Breast epithelium (tissue), 4 donors: ENCODE measurements around the gene STRIT1. TPM values are rescaled to one million over a fixed set of nuclear protein-coding genes. Genes with fewer than 3 reads are reported as not detected.

ENCODE experiments used
- DNase-seq, 2 donors: peaks; one replicate each; pipeline ENCODE4 v3.0.0-alpha.2; 2019; ENCODE audit warnings: low spot score in 2 of 2
- H3K27ac ChIP-seq, 2 donors: fragments of 200-600 bp; sonication (generic) in 1 of 2; one replicate each; pipeline ENCODE4 v1.5.1; 2016 to 2019; ENCODE audit warnings: mild to moderate bottlenecking in 1 of 2
- H3K27me3 ChIP-seq, 2 donors: fragments of 200-600 bp; sonication (generic) in 1 of 2; one replicate each; pipeline versions ENCODE4 v1.5.1 to v1.6.0; 2017 to 2019; ENCODE audit warnings: control low read depth in 1 of 2, mild to moderate bottlenecking in 1 of 2
- H3K36me3 ChIP-seq: fragments of 200-600 bp; one replicate; pipeline ENCODE4 v1.5.1; 2019
- H3K4me1 ChIP-seq, 2 donors: fragments of 200-600 bp; sonication (generic); one replicate each; pipeline ENCODE4 v1.5.1; 2016 to 2019; ENCODE audit warnings: control low read depth in 1 of 2
- H3K4me3 ChIP-seq, 3 donors: fragments of 200-600 bp; sonication (generic); 1 replicate in 2 of 3; 2 replicates in 1 of 3; pipeline ENCODE4 v1.5.1; 2016 to 2019; ENCODE audit warnings: mild to moderate bottlenecking in 3 of 3, moderate library complexity in 2 of 3
- H3K9me3 ChIP-seq, 2 donors: fragments of 200-600 bp; sonication (generic) in 1 of 2; one replicate each; pipeline ENCODE4 v1.5.1; 2016 to 2019; ENCODE audit warnings: control low read depth in 1 of 2
- CTCF ChIP-seq, 3 donors: fragments of 450-650 bp; IDR thresholded peaks; one replicate each; pipeline ENCODE4 v1.5.1; 2016 to 2017; ENCODE audit warnings: antibody characterized with exemption in 3 of 3, mild to moderate bottlenecking in 3 of 3, moderate library complexity in 3 of 3
- POLR2A ChIP-seq: fragments of 450-650 bp; IDR thresholded peaks from one replicate; pipeline ENCODE4 v1.6.1; 2016; ENCODE audit warnings: antibody characterized with exemption, mild to moderate bottlenecking, moderate library complexity
- POLR2AphosphoS5 ChIP-seq, 3 donors: sonication (generic); formaldehyde crosslinking; IDR thresholded peaks; one replicate each; pipeline ENCODE4 v1.6.1; 2017; ENCODE audit warnings: antibody characterized with exemption in 3 of 3
- intact Hi-C: fragments of 100-400 bp; cut with DNase I; formaldehyde crosslinking; loops from one replicate; pipeline ENCODE4 v1.15.1; 2023; ENCODE audit warnings: low total_unique reads
- total RNA-seq, 3 donors: library from RNA; depleted of rRNA; stranded (reverse); fragments of >200 nt; gene quantifications; one replicate each; pipeline ENCODE4 v1.1.0, GENCODE V29; 2016

The STRIT1 gene
- total RNA-seq, 3 donors from 2014 or later = 0.32 TPM; not detected in 2

GRCh38 chr3:155296413-155296812 lies 2.9 kb upstream of the STRIT1 start:
- TF ChIP-seq POLR2A = no peak
- no peak for TF ChIP-seq CTCF (IDR thresholded peaks at IDR 0.05)
- TF ChIP-seq POLR2AphosphoS5 (IDR thresholded peaks at IDR 0.05) = no peak
- no peak overlapping the region for H3K4me3 ChIP-seq
- peaks cover 7 to 27% of the 10 kb centered on the region in 2 donors for H3K9me3 ChIP-seq
- H3K4me1 ChIP-seq = no peaks in the 10 kb centered on the region
- no peak for DNase-seq
- H3K27ac ChIP-seq = no peak overlapping the region
- H3K36me3 ChIP-seq = no peaks in the 10 kb centered on the region
- intact Hi-C loops = no loop called here
- no peaks in the 10 kb centered on the region for H3K27me3 ChIP-seq

GRCh38 chr3:155292693-155293092 lies 790 bp downstream of the STRIT1 start:
- Histone ChIP-seq H3K27me3 (no peaks in the 10 kb centered on the region), H3K4me3 (no peak overlapping the region), H3K36me3 (no peaks in the 10 kb centered on the region), H3K9me3 (peaks cover 4 to 17% of the 10 kb centered on the region in 2 donors), H3K27ac (no peak overlapping the region), H3K4me1 (no peaks in the 10 kb centered on the region)
- DNase-seq = no peak
- TF ChIP-seq POLR2A = no peak
- TF ChIP-seq POLR2AphosphoS5 (IDR thresholded peaks at IDR 0.05) = no peak
- TF ChIP-seq CTCF (IDR thresholded peaks at IDR 0.05) = no peak
- intact Hi-C loops = no loop called here

GRCh38 chr3:155292133-155292532 lies 1.4 kb downstream of the STRIT1 start:
- intact Hi-C loops = no loop called here
- Histone ChIP-seq H3K27ac (no peak overlapping the region), H3K4me1 (no peaks in the 10 kb centered on the region), H3K4me3 (no peak overlapping the region), H3K9me3 (peaks cover 0 to 12% of the 10 kb centered on the region in 2 donors), H3K27me3 (no peaks in the 10 kb centered on the region), H3K36me3 (no peaks in the 10 kb centered on the region)
- TF ChIP-seq CTCF (IDR thresholded peaks at IDR 0.05) = no peak
- no peak for TF ChIP-seq POLR2AphosphoS5 (IDR thresholded peaks at IDR 0.05)
- TF ChIP-seq POLR2A = no peak
- DNase-seq = no peak

GRCh38 chr3:155286736-155287135 lies 6.7 kb downstream of the STRIT1 start:
- H3K4me1 ChIP-seq = no peaks in the 10 kb centered on the region
- H3K9me3 ChIP-seq = no peaks in the 10 kb centered on the region
- H3K36me3 ChIP-seq = no peaks in the 10 kb centered on the region
- H3K27me3 ChIP-seq = no peaks in the 10 kb centered on the region
- no peak for DNase-seq
- TF ChIP-seq CTCF (IDR thresholded peaks at IDR 0.05) (no peak), POLR2A (no peak), POLR2AphosphoS5 (IDR thresholded peaks at IDR 0.05) (no peak)
- intact Hi-C loops = no loop called here
- no peak overlapping the region for H3K4me3 ChIP-seq
- H3K27ac ChIP-seq = no peak overlapping the region

- no peaks in the 10 kb centered on the region for H3K36me3 ChIP-seq
- no peak overlapping the region for H3K4me3 ChIP-seq
- no peaks in the 10 kb centered on the region for H3K4me1 ChIP-seq
- no peak for TF ChIP-seq CTCF (IDR thresholded peaks at IDR 0.05)
- TF ChIP-seq POLR2AphosphoS5 (IDR thresholded peaks at IDR 0.05) = no peak
- TF ChIP-seq POLR2A = no peak
- H3K27ac ChIP-seq = no peak overlapping the region
- H3K9me3 ChIP-seq = no peaks in the 10 kb centered on the region
- no peaks in the 10 kb centered on the region for H3K27me3 ChIP-seq
- intact Hi-C loops = no loop called here
- DNase-seq = no peak
Measured at GRCh38 chr3:155285936-155286335, 7.5 kb downstream of the STRIT1 start.
